K562 (cell line): ENCODE data around the gene OR2D2. TPM values are rescaled to one million over a fixed set of nuclear protein-coding genes. Genes with fewer than 3 reads are reported as not detected.
A peak's percentile ranks its signal among the peaks of the same experiment; 100 is the strongest.

Experiments
- BDP1 ChIP-seq: IDR thresholded peaks from 3 replicates; pipeline ENCODE4 v1.6.1; 2011; ENCODE audit not compliant: insufficient read length, insufficient read depth
- C11orf30 ChIP-seq: fragments of 450-650 bp; IDR thresholded peaks from 2 replicates; pipeline ENCODE4 v1.6.1; 2016; ENCODE audit warnings: low read depth, mild to moderate bottlenecking
- DDX20 ChIP-seq: fragments of 450-650 bp; IDR thresholded peaks from 2 replicates; pipeline ENCODE4 v1.6.1; 2016; ENCODE audit warnings: missing genetic modification characterization, low read depth, mild to moderate bottlenecking, missing compliant biosample characterization, moderate library complexity
- DMBX1 ChIP-seq: fragments of 250-450 bp; sonication (Bioruptor Pico); IDR thresholded peaks from 2 replicates; pipeline ENCODE4 v1.8.0; 2022; ENCODE audit warnings: inconsistent platforms, mild to moderate bottlenecking, moderate library complexity, borderline replicate concordance
- MAFK ChIP-seq: IDR thresholded peaks from 2 replicates; pipeline ENCODE4 v1.6.1; 2011; ENCODE audit warnings: low read length, improper control_type of control experiment
- NCOA4 ChIP-seq: fragments of 450-650 bp; IDR thresholded peaks from 2 replicates; pipeline ENCODE4 v1.6.1; 2018; ENCODE audit warnings: mild to moderate bottlenecking; ENCODE audit not compliant: partially characterized antibody
- PHTF2 ChIP-seq: fragments of 250-450 bp; sonication (Bioruptor Pico); IDR thresholded peaks from 2 replicates; pipeline ENCODE4 v1.5.0; 2021; ENCODE audit warnings: mild to moderate bottlenecking
- PKNOX1 ChIP-seq: fragments of 450-650 bp; IDR thresholded peaks from 2 replicates; pipeline ENCODE4 v1.6.1; 2016
- TBL1XR1 ChIP-seq, 2 experiments: IDR thresholded peaks; 2 replicates each; pipeline ENCODE4 v1.6.1; 2012; ENCODE audit warnings: improper control_type of control experiment in 2 of 2, low read length in 2 of 2, mild to moderate bottlenecking in 1 of 2
- ZBTB5 ChIP-seq: fragments of 450-650 bp; IDR thresholded peaks from 2 replicates; pipeline ENCODE4 v1.6.1; 2017; ENCODE audit warnings: antibody characterized with exemption
- ZBTB8A ChIP-seq: fragments of 450-650 bp; IDR thresholded peaks from 2 replicates; pipeline ENCODE4 v1.6.1; 2018; ENCODE audit warnings: mild to moderate bottlenecking, moderate library complexity; ENCODE audit not compliant: partially characterized antibody
- ZNF77 ChIP-seq: fragments of 250-450 bp; sonication (Bioruptor Pico); IDR thresholded peaks from 2 replicates; pipeline ENCODE4 v1.5.0; 2020
- polyA plus RNA-seq, 8 experiments: library from polyadenylated mRNA; depleted of rRNA in 4 of 8; stranded (reverse) in 5 of 8; unstranded in 3 of 8; fragments of >200 nt; fragmentation: Nextera tagmentation in 2 of 8; fragmentation: Illumina TruSeq in 1 of 8; extraction: Ambion mirVana in 2 of 8; extraction: Trizol in 1 of 8; gene quantifications; 2 replicates each; pipeline versions ENCODE4 v1.2.1 to v1.2.3, GENCODE V29; 2011 to 2014; ENCODE audit warnings: inconsistent platforms in 1 of 8, missing spikeins in 1 of 8
- total RNA-seq, 7 experiments: library from RNA; depleted of rRNA in 6 of 7; stranded (reverse); fragments of >200 nt in 6 of 7; fragmentation: Illumina TruSeq in 2 of 7; extraction: Trizol in 2 of 7; gene quantifications; 2 replicates each; pipeline versions ENCODE4 v1.2.1 to v1.2.3, GENCODE V29; 2011 to 2021; ENCODE audit warnings: low replicate concordance in 1 of 7
- TF ChIP-seq, protein P1 (sequence below): fragments of 250-450 bp; sonication (Bioruptor Pico); IDR thresholded peaks from 2 replicates; pipeline ENCODE4 v1.4.0; 2020; ENCODE audit warnings: mild to moderate bottlenecking, moderate library complexity, borderline replicate concordance
- TF ChIP-seq, protein P2 (sequence below), 2 experiments: fragments of 450-650 bp in 1 of 2; sonication (generic) in 1 of 2; formaldehyde crosslinking in 1 of 2; IDR thresholded peaks in 1 of 2; conservative IDR thresholded peaks in 1 of 2; 2 replicates each; pipeline versions ENCODE4 v1.6.1 to v1.8.1; 2016 to 2023; ENCODE audit warnings: mild to moderate bottlenecking in 2 of 2, moderate library complexity in 2 of 2, inconsistent platforms in 1 of 2, missing genetic modification reagents in 1 of 2

Gene OR2D2
- total and polyA plus RNA-seq, 9 of the 15 experiments (the other 6 are each of a cell fraction or from before 2014, with no cell fraction given) = 0.10 to 1.0 (median 0.57) TPM; not detected in 2

GRCh38 chr11:6882751-6883150 is 9.5 kb downstream of the OR2D2 start (continued):
- TF ChIP-seq ZBTB5 = no peak
- TF ChIP-seq ZBTB8A = no peak
- TF ChIP-seq TBL1XR1 (IDR thresholded peaks at IDR 0.05; ENCODE audit: low read length in 2 of 2) = no peak
- TF ChIP-seq NCOA4 = no peak
- TF ChIP-seq PHTF2 (CRISPR knock-in tag) = no peak
- TF ChIP-seq, protein P1, sequence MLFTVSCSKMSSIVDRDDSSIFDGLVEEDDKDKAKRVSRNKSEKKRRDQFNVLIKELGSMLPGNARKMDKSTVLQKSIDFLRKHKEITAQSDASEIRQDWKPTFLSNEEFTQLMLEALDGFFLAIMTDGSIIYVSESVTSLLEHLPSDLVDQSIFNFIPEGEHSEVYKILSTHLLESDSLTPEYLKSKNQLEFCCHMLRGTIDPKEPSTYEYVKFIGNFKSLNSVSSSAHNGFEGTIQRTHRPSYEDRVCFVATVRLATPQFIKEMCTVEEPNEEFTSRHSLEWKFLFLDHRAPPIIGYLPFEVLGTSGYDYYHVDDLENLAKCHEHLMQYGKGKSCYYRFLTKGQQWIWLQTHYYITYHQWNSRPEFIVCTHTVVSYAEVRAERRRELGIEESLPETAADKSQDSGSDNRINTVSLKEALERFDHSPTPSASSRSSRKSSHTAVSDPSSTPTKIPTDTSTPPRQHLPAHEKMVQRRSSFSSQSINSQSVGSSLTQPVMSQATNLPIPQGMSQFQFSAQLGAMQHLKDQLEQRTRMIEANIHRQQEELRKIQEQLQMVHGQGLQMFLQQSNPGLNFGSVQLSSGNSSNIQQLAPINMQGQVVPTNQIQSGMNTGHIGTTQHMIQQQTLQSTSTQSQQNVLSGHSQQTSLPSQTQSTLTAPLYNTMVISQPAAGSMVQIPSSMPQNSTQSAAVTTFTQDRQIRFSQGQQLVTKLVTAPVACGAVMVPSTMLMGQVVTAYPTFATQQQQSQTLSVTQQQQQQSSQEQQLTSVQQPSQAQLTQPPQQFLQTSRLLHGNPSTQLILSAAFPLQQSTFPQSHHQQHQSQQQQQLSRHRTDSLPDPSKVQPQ (CRISPR knock-in tag) = no peak
- no peak for TF ChIP-seq DDX20 (tag)
- TF ChIP-seq MAFK = peak; percentile 76; the same call in 1 of the 2 replicates
- TF ChIP-seq DMBX1 = no peak
- peak; percentile 76 for TF ChIP-seq C11orf30
- TF ChIP-seq, protein P2, sequence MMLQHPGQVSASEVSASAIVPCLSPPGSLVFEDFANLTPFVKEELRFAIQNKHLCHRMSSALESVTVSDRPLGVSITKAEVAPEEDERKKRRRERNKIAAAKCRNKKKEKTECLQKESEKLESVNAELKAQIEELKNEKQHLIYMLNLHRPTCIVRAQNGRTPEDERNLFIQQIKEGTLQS (IDR thresholded peaks at IDR 0.05) = no peak
- TF ChIP-seq, protein P2 (CRISPR knock-in tag; conservative IDR thresholded peaks at IDR 0.05) = no peak
- TF ChIP-seq ZNF77 (CRISPR knock-in tag) = no peak
- TF ChIP-seq BDP1 = no peak
- no peak for TF ChIP-seq PKNOX1
